GM18520 (cell line): ENCODE results near the gene BFSP2.
"Not testable (repeated sequence)": the region's sequence is repeated elsewhere in the genome, so short reads cannot be mapped to it uniquely, and the experiment has no call there.

Experiments used
- ATAC-seq: cut with Tn5 transposase; IDR thresholded peaks from one replicate; pipeline ENCODE4 v1.9.1; 2021; ENCODE audit not compliant: unreplicated experiment

Gene BFSP2

GRCh38 chr3:133512416-133513089, 112.7 kb downstream of the BFSP2 start:
- no peak for ATAC-seq

GRCh38 chr3:133514418-133514817, 114.6 kb downstream of the BFSP2 start:
- ATAC-seq = no peak

- ATAC-seq = no peak
Measured at GRCh38 chr3:133515127-133515526, 115.3 kb downstream of the BFSP2 start.

- ATAC-seq = no peak
Measured at GRCh38 chr3:133520286-133520685, 120.4 kb downstream of the BFSP2 start.

GRCh38 chr3:133520938-133521337, 121.1 kb downstream of the BFSP2 start:
- not testable (repeated sequence) for ATAC-seq

GRCh38 chr3:133521946-133522345, 122.1 kb downstream of the BFSP2 start:
- no peak for ATAC-seq

- not testable (repeated sequence) for ATAC-seq
Measured at GRCh38 chr3:133523758-133524157, 123.9 kb downstream of the BFSP2 start.
